SK-N-SH (cell line): ENCODE data around the gene UNC13D. TPM values are rescaled to one million over a fixed set of nuclear protein-coding genes. Genes with fewer than 3 reads are reported as not detected.

ENCODE experiments used
- CTCF ChIA-PET: fragments of 300-600, 350-600 bp; formaldehyde crosslinking; extraction: SDS; loops from one replicate; lab custom pipeline; 2021; lab: Yijun Ruan, JAX
- POLR2A ChIA-PET: fragments of 350-600 bp; sonication (Branson Sonifier 250); formaldehyde crosslinking; extraction: SDS; loops from one replicate; lab custom pipeline; 2020; ENCODE audit warnings: antibody characterized with exemption, inconsistent platforms; lab: Yijun Ruan, JAX
- DNase-seq: peaks from one replicate; pipeline ENCODE4 v3.0.0; 2012
- H2AFZ ChIP-seq: fragments of 200-600 bp; sonication (generic); 2 replicates; pipeline ENCODE4 v1.8.1; 2016; ENCODE audit warnings: antibody characterized with exemption, mild to moderate bottlenecking, low read depth
- H3F3A ChIP-seq: fragments of 200-600 bp; sonication (generic); replicated peaks from 2 replicates; pipeline ENCODE3; 2016; ENCODE audit warnings: antibody characterized with exemption, mild to moderate bottlenecking; ENCODE audit not compliant: insufficient read depth
- H3K27ac ChIP-seq, 2 experiments: fragments of 200-500 bp in 1 of 2; fragments of 200-600 bp in 1 of 2; sonication (Bioruptor generic) in 1 of 2; sonication (generic), shearing (Covaris generic) in 1 of 2; 2 replicates each; pipeline versions ENCODE4 v1.5.1 to v1.6.1; 2014 to 2016; ENCODE audit warnings: low read depth in 2 of 2, inconsistent platforms in 1 of 2, low read length in 1 of 2, mild to moderate bottlenecking in 1 of 2, mixed read lengths in 1 of 2
- H3K27me3 ChIP-seq: fragments of 200-600 bp; sonication (generic), shearing (Covaris generic); 2 replicates; pipeline ENCODE4 v1.6.1; 2016; ENCODE audit warnings: mixed run types; ENCODE audit not compliant: insufficient read depth
- H3K36me3 ChIP-seq, 2 experiments: fragments of 200-500 bp in 1 of 2; fragments of 200-600 bp in 1 of 2; sonication (Bioruptor generic) in 1 of 2; sonication (generic) in 1 of 2; replicated peaks in 1 of 2; 2 replicates each; pipeline versions ENCODE3 to v1.5.1; 2014 to 2016; ENCODE audit warnings: low read length in 1 of 2, mild to moderate bottlenecking in 1 of 2; ENCODE audit not compliant: insufficient read depth in 2 of 2, control insufficient read depth in 1 of 2
- H3K4me1 ChIP-seq, 2 experiments: fragments of 200-500 bp in 1 of 2; fragments of 200-600 bp in 1 of 2; sonication (Bioruptor generic) in 1 of 2; sonication (generic), shearing (Covaris generic) in 1 of 2; 2 replicates each; pipeline versions ENCODE4 v1.5.1 to v1.6.1; 2014 to 2016; ENCODE audit warnings: low read depth in 1 of 2, low read length in 1 of 2, mixed run types in 1 of 2; ENCODE audit not compliant: insufficient read depth in 2 of 2, control insufficient read depth in 1 of 2
- H3K4me2 ChIP-seq: fragments of 200-600 bp; sonication (generic), shearing (Covaris generic); 2 replicates; pipeline ENCODE4 v1.6.1; 2017; ENCODE audit warnings: mixed run types
- H3K4me3 ChIP-seq, 2 experiments: fragments of 200-500 bp in 1 of 2; fragments of 200-600 bp in 1 of 2; sonication (Bioruptor generic) in 1 of 2; sonication (generic), shearing (Covaris generic) in 1 of 2; 2 replicates each; pipeline versions ENCODE4 v1.5.1 to v1.8.1; 2014 to 2016; ENCODE audit warnings: low read depth in 2 of 2, inconsistent platforms in 1 of 2, low read length in 1 of 2, mild to moderate bottlenecking in 1 of 2, mixed read lengths in 1 of 2, moderate library complexity in 1 of 2
- H3K79me2 ChIP-seq: fragments of 200-600 bp; sonication (generic); 2 replicates; pipeline ENCODE4 v1.8.1; 2017; ENCODE audit warnings: mild to moderate bottlenecking; ENCODE audit not compliant: insufficient read depth
- H3K9ac ChIP-seq: fragments of 200-600 bp; sonication (generic); 2 replicates; pipeline ENCODE4 v1.6.1; 2017; ENCODE audit warnings: mixed run types
- H3K9me2 ChIP-seq: fragments of 200-600 bp; sonication (generic); 2 replicates; pipeline ENCODE4 v1.6.1; 2017; ENCODE audit warnings: mixed run types
- H3K9me3 ChIP-seq: fragments of 200-600 bp; sonication (generic); 2 replicates; pipeline ENCODE4 v1.6.1; 2017; ENCODE audit warnings: mixed run types, mild to moderate bottlenecking, moderate library complexity
- H4K20me1 ChIP-seq: fragments of 200-600 bp; sonication (generic); 2 replicates; pipeline ENCODE4 v1.6.1; 2017; ENCODE audit warnings: mild to moderate bottlenecking, mixed run types; ENCODE audit not compliant: insufficient read depth
- CTCF ChIP-seq: fragments of 200-600 bp; sonication (generic); IDR thresholded peaks from 2 replicates; pipeline ENCODE4 v1.6.1; 2017; ENCODE audit warnings: antibody characterized with exemption, mild to moderate bottlenecking, moderate library complexity
- ELF1 ChIP-seq: IDR thresholded peaks from 2 replicates; pipeline ENCODE4 v1.4.0; 2012
- FOXJ3 ChIP-seq: sonication (generic); formaldehyde crosslinking; IDR thresholded peaks from 2 replicates; pipeline ENCODE4 v1.5.1; 2020; ENCODE audit warnings: mild to moderate bottlenecking, missing genetic modification reagents
- FOXM1 ChIP-seq: IDR thresholded peaks from 2 replicates; pipeline ENCODE4 v1.4.0; 2012; ENCODE audit warnings: low read depth, mild to moderate bottlenecking
- GABPA ChIP-seq: IDR thresholded peaks from 2 replicates; pipeline ENCODE4 v1.4.0; 2012; ENCODE audit warnings: low read depth, mild to moderate bottlenecking
- MXI1 ChIP-seq: IDR thresholded peaks from 2 replicates; pipeline ENCODE4 v1.6.1; 2012; ENCODE audit warnings: mild to moderate bottlenecking, low read depth, low read length, improper control_type of control experiment
- NRF1 ChIP-seq: IDR thresholded peaks from 2 replicates; pipeline ENCODE4 v1.6.1; 2012; ENCODE audit warnings: low read depth, mild to moderate bottlenecking, low read length
- POLR2AphosphoS5 ChIP-seq: IDR thresholded peaks from 2 replicates; pipeline ENCODE4 v1.6.1; 2012; ENCODE audit warnings: low read depth, low read length
- RAD21 ChIP-seq: IDR thresholded peaks from 2 replicates; pipeline ENCODE4 v1.6.1; 2012; ENCODE audit warnings: mild to moderate bottlenecking, low read length
- RFX5 ChIP-seq: IDR thresholded peaks from 2 replicates; pipeline ENCODE4 v1.6.1; 2012; ENCODE audit warnings: mild to moderate bottlenecking, improper control_type of control experiment, low read length
- RXRA ChIP-seq: IDR thresholded peaks from 2 replicates; pipeline ENCODE4 v1.4.0; 2012; ENCODE audit warnings: low read depth, mild to moderate bottlenecking, borderline replicate concordance
- SMC3 ChIP-seq: IDR thresholded peaks from 2 replicates; pipeline ENCODE4 v1.6.1; 2012; ENCODE audit warnings: low read depth, low read length, improper control_type of control experiment
- TEAD4 ChIP-seq: IDR thresholded peaks from 2 replicates; pipeline ENCODE4 v1.4.0; 2012; ENCODE audit warnings: mild to moderate bottlenecking, borderline replicate concordance; ENCODE audit not compliant: insufficient read depth
- USF1 ChIP-seq: IDR thresholded peaks from 2 replicates; pipeline ENCODE4 v1.4.0; 2012; ENCODE audit warnings: low read depth, borderline replicate concordance
- WGBS: methylation state at CpG from one replicate; pipeline ENCODE4 v1.1.6; 2017; ENCODE audit warnings: low lambda C conversion rate; 5-methylcytosine and 5-hydroxymethylcytosine counted together
- polyA plus RNA-seq, 3 experiments: library from polyadenylated mRNA; depleted of rRNA; stranded (reverse); fragments of >200 nt; gene quantifications; 2 replicates each; pipeline ENCODE4 v1.2.3, GENCODE V29; 2012

UNC13D gene
- polyA plus RNA-seq, 1 of the 3 experiments (the other 2 are of a cell fraction) = 0.99 TPM

- CTCF ChIA-PET = interaction anchor here (16.1 to 16.5 kb wide), 2 partner anchors 5 to 6 kb away, joined by 326 read pairs; partner anchors contain the start of gene UNC13D
- POLR2A ChIA-PET = interaction anchor here (1.1 kb wide), 1 partner anchor 17 kb away, joined by 4 read pairs; the partner anchor contains the start of gene WBP2
These were observed 5.8 kb downstream of the UNC13D start for GRCh38 chr17:75838410-75838809.

GRCh38 chr17:75837899-75838298 is 6.3 kb downstream of the UNC13D start:
- H3K36me3 ChIP-seq = no peaks in the 10 kb centered on the region
- H3K9me3 ChIP-seq = no peaks in the 10 kb centered on the region
- ChIA-PET POLR2A (no interaction called here), CTCF (interaction anchor here (1.1 to 16.5 kb wide), 5 partner anchors 5 to 90 kb away, joined by 3 to 326 read pairs (median 9); partner anchors contain the start of genes UNC13D and WBP2)
- no peak overlapping the region for H2AFZ ChIP-seq
- no peaks in the 10 kb centered on the region for H3F3A ChIP-seq
- peaks cover 0 to 4% of the 10 kb centered on the region in 2 experiments; a peak in 1 of 4 replicates for H3K4me1 ChIP-seq
- H3K9ac ChIP-seq = no peak overlapping the region
- H3K79me2 ChIP-seq = no peaks in the 10 kb centered on the region
- no peak overlapping the region for H3K4me2 ChIP-seq
- H3K9me2 ChIP-seq = no peaks in the 10 kb centered on the region
- no peaks in the 10 kb centered on the region for H4K20me1 ChIP-seq
- H3K27me3 ChIP-seq = no peaks in the 10 kb centered on the region
- TF ChIP-seq FOXM1 = no peak
- no peak for TF ChIP-seq GABPA
- no peak for TF ChIP-seq NRF1
- TF ChIP-seq CTCF = no peak
- no peak for TF ChIP-seq FOXJ3 (CRISPR knock-in tag)
- no peak for TF ChIP-seq POLR2AphosphoS5
- TF ChIP-seq MXI1 = no peak
- no peak for TF ChIP-seq USF1
- TF ChIP-seq RFX5 = no peak
- TF ChIP-seq TEAD4 = no peak
- no peak overlapping the region for H3K4me3 ChIP-seq
- no peak for DNase-seq
- WGBS = 80% methylated on average over 7 of the region's 7 CpGs
- no peak overlapping the region; a peak in 1 of 4 replicates for H3K27ac ChIP-seq

More at GRCh38 chr17:75838410-75838809, 5.8 kb downstream of the UNC13D start:
- Histone ChIP-seq H3K4me2 (no peak overlapping the region), H2AFZ (no peak overlapping the region), H3K79me2 (no peaks in the 10 kb centered on the region), H3K9me2 (no peaks in the 10 kb centered on the region), H3K27ac (no peak overlapping the region), H3K4me1 (peaks cover 0 to 8% of the 10 kb centered on the region in 2 experiments; a peak in 1 of 4 replicates), H3K36me3 (no peaks in the 10 kb centered on the region), H3K4me3 (no peak overlapping the region), H4K20me1 (no peaks in the 10 kb centered on the region), H3K9ac (no peak overlapping the region), H3K9me3 (no peaks in the 10 kb centered on the region), H3K27me3 (no peaks in the 10 kb centered on the region), H3F3A (no peaks in the 10 kb centered on the region)
- TF ChIP-seq SMC3 = no peak
- TF ChIP-seq RXRA = no peak
- no peak for TF ChIP-seq ELF1
- TF ChIP-seq RAD21 = no peak
- 96% methylated on average over 15 of the region's 15 CpGs for WGBS
- DNase-seq = no peak
